Brain microvascular endothelial cell (primary cell): ENCODE data around the gene EMCN.

Experiments
- DNase-seq: peaks from one replicate; pipeline ENCODE4 v3.0.0-alpha.2; 2020
- H3K27ac ChIP-seq: fragments of 250-450 bp; sonication (Bioruptor Pico); 2 replicates; pipeline ENCODE4 v1.5.1; 2020; ENCODE audit warnings: mild to moderate bottlenecking, moderate library complexity
- H3K27me3 ChIP-seq: fragments of 250-450 bp; sonication (Bioruptor Pico); replicated peaks from 2 replicates; pipeline ENCODE4 v1.5.1; 2020; ENCODE audit warnings: mild to moderate bottlenecking
- H3K36me3 ChIP-seq: fragments of 250-450 bp; sonication (Bioruptor Pico); replicated peaks from 2 replicates; pipeline ENCODE4 v1.5.1; 2020; ENCODE audit warnings: mild to moderate bottlenecking
- H3K4me3 ChIP-seq: 2 replicates; pipeline ENCODE4 v1.5.1; 2011; ENCODE audit warnings: low read depth, mild to moderate bottlenecking, control low read depth, low read length, moderate library complexity
- in situ Hi-C: cut with HindIII; loops from 2 replicates; pipeline ENCODE4 v1.10.0; 2017; ENCODE audit warnings: low sequenced_read_pairs, low pct_ligation_motif_present
- TF ChIP-seq, protein P1 (sequence below): IDR thresholded peaks from 2 replicates; pipeline ENCODE4 v1.5.1; 2011; ENCODE audit warnings: low read depth, mild to moderate bottlenecking, moderate library complexity, low read length, control low read depth, inconsistent platforms; ENCODE audit errors: missing control alignments

Gene EMCN

DNA sequence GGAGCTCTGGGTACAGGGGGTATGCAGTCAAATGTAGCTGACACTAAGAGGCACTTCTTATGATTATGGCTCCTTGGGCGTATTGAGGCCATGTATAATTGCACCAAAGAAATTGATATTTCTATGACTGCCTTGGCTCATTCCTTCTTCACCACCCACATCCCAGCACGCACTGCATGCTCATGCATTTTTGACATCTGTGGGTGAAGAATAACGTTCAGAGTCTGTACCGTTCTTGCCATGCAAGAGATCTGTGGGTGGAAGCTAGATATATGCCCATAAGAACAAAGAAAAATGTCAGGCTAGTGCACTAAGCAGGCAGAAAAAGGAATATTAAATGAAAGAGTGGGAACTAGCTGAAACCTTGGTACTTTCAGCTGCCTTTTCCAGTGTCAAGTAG is 93.4 kb downstream of the EMCN start:
- no peaks in the 10 kb centered on the region for H3K36me3 ChIP-seq
- no peak for DNase-seq
- in situ Hi-C loops: no loop called here
- no peak overlapping the region for H3K4me3 ChIP-seq
- no peak overlapping the region for H3K27ac ChIP-seq
- no peaks in the 10 kb centered on the region for H3K27me3 ChIP-seq
- TF ChIP-seq, protein P1, sequence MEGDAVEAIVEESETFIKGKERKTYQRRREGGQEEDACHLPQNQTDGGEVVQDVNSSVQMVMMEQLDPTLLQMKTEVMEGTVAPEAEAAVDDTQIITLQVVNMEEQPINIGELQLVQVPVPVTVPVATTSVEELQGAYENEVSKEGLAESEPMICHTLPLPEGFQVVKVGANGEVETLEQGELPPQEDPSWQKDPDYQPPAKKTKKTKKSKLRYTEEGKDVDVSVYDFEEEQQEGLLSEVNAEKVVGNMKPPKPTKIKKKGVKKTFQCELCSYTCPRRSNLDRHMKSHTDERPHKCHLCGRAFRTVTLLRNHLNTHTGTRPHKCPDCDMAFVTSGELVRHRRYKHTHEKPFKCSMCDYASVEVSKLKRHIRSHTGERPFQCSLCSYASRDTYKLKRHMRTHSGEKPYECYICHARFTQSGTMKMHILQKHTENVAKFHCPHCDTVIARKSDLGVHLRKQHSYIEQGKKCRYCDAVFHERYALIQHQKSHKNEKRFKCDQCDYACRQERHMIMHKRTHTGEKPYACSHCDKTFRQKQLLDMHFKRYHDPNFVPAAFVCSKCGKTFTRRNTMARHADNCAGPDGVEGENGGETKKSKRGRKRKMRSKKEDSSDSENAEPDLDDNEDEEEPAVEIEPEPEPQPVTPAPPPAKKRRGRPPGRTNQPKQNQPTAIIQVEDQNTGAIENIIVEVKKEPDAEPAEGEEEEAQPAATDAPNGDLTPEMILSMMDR: no peak

GRCh38 chr4:100422894-100423293 is 94.9 kb downstream of the EMCN start:
- TF ChIP-seq, protein P1: no peak
- DNase-seq: no peak
- in situ Hi-C loops: no loop called here
- no peak overlapping the region for H3K27ac ChIP-seq
- no peaks in the 10 kb centered on the region for H3K36me3 ChIP-seq
- H3K27me3 ChIP-seq: no peaks in the 10 kb centered on the region
- no peak overlapping the region for H3K4me3 ChIP-seq

- in situ Hi-C loops: no loop called here
- TF ChIP-seq, protein P1: peak; percentile 58
These were observed 96.4 kb downstream of the EMCN start for GRCh38 chr4:100421361-100421978.

GRCh38 chr4:100420571-100420970 is 97.3 kb downstream of the EMCN start:
- DNase-seq: no peak
- Histone ChIP-seq H3K27me3 (no peaks in the 10 kb centered on the region), H3K4me3 (no peak overlapping the region), H3K27ac (no peak overlapping the region), H3K36me3 (no peaks in the 10 kb centered on the region)
- TF ChIP-seq, protein P1: no peak
- in situ Hi-C loops: no loop called here

More at GRCh38 chr4:100421361-100421978, 96.4 kb downstream of the EMCN start:
- Histone ChIP-seq H3K27ac (no peak overlapping the region), H3K27me3 (no peaks in the 10 kb centered on the region), H3K36me3 (no peaks in the 10 kb centered on the region), H3K4me3 (no peak overlapping the region)
- peak; percentile 10 for DNase-seq

GRCh38 chr4:100417565-100417964 is 100.3 kb downstream of the EMCN start:
- TF ChIP-seq, protein P1: no peak
- in situ Hi-C loops: no loop called here
- Histone ChIP-seq H3K27me3 (no peaks in the 10 kb centered on the region), H3K36me3 (no peaks in the 10 kb centered on the region), H3K4me3 (no peak overlapping the region), H3K27ac (no peak overlapping the region)
- DNase-seq: no peak
